Breast epithelium (tissue), 4 donors: ENCODE measurements around the gene RNLS. TPM values are rescaled to one million over a fixed set of nuclear protein-coding genes. Genes with fewer than 3 reads are reported as not detected.

Experiments used
- DNase-seq, 2 donors: peaks; one replicate each; pipeline ENCODE4 v3.0.0-alpha.2; 2019; ENCODE audit warnings: low spot score in 2 of 2
- H3K27ac ChIP-seq, 2 donors: fragments of 200-600 bp; sonication (generic) in 1 of 2; one replicate each; pipeline ENCODE4 v1.5.1; 2016 to 2019; ENCODE audit warnings: mild to moderate bottlenecking in 1 of 2
- H3K27me3 ChIP-seq, 2 donors: fragments of 200-600 bp; sonication (generic) in 1 of 2; one replicate each; pipeline versions ENCODE4 v1.5.1 to v1.6.0; 2017 to 2019; ENCODE audit warnings: control low read depth in 1 of 2, mild to moderate bottlenecking in 1 of 2
- H3K36me3 ChIP-seq: fragments of 200-600 bp; one replicate; pipeline ENCODE4 v1.5.1; 2019
- H3K4me1 ChIP-seq, 2 donors: fragments of 200-600 bp; sonication (generic); one replicate each; pipeline ENCODE4 v1.5.1; 2016 to 2019; ENCODE audit warnings: control low read depth in 1 of 2
- H3K4me3 ChIP-seq, 3 donors: fragments of 200-600 bp; sonication (generic); 1 replicate in 2 of 3; 2 replicates in 1 of 3; pipeline ENCODE4 v1.5.1; 2016 to 2019; ENCODE audit warnings: mild to moderate bottlenecking in 3 of 3, moderate library complexity in 2 of 3
- H3K9me3 ChIP-seq, 2 donors: fragments of 200-600 bp; sonication (generic) in 1 of 2; one replicate each; pipeline ENCODE4 v1.5.1; 2016 to 2019; ENCODE audit warnings: control low read depth in 1 of 2
- POLR2A ChIP-seq: fragments of 450-650 bp; IDR thresholded peaks from one replicate; pipeline ENCODE4 v1.6.1; 2016; ENCODE audit warnings: antibody characterized with exemption, mild to moderate bottlenecking, moderate library complexity
- POLR2AphosphoS5 ChIP-seq, 3 donors: sonication (generic); formaldehyde crosslinking; IDR thresholded peaks; one replicate each; pipeline ENCODE4 v1.6.1; 2017; ENCODE audit warnings: antibody characterized with exemption in 3 of 3
- intact Hi-C: fragments of 100-400 bp; cut with DNase I; formaldehyde crosslinking; loops from one replicate; pipeline ENCODE4 v1.15.1; 2023; ENCODE audit warnings: low total_unique reads
- total RNA-seq, 3 donors: library from RNA; depleted of rRNA; stranded (reverse); fragments of >200 nt; gene quantifications; one replicate each; pipeline ENCODE4 v1.1.0, GENCODE V29; 2016
- TF ChIP-seq, protein P1 (sequence below), 3 donors: fragments of 450-650 bp; IDR thresholded peaks; one replicate each; pipeline ENCODE4 v1.5.1; 2016 to 2017; ENCODE audit warnings: antibody characterized with exemption in 3 of 3, mild to moderate bottlenecking in 3 of 3, moderate library complexity in 3 of 3

Gene RNLS
- total RNA-seq, 3 donors from 2014 or later, result 27.9 to 32.1 (median 29.1) TPM

DNA sequence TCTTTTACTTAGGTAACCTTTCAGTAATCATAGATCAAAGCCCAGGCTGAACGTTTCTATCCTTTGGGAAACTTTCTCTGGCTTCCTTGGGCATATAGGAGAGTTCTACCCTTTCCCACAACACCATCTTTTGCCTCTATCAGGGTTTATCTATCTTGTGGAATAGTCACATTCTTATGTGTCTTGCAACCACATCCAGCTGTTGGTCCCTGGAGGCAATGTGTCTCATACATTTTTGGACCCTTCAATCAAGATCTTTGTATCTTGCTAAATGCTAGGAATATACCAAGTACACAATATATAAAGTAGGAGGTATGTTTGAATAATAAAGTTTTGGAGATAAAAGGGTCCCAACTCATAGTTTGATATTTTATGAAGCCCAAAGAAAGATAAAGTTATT is 121.7 kb downstream of the RNLS start:
- Histone ChIP-seq H3K27ac (no peak overlapping the region), H3K4me1 (no peaks in the 10 kb centered on the region), H3K36me3 (no peaks in the 10 kb centered on the region), H3K4me3 (no peak overlapping the region), H3K27me3 (no peaks in the 10 kb centered on the region), H3K9me3 (no peaks in the 10 kb centered on the region)
- TF ChIP-seq POLR2AphosphoS5 (IDR thresholded peaks at IDR 0.05) (no peak), POLR2A (no peak)
- TF ChIP-seq, protein P1, sequence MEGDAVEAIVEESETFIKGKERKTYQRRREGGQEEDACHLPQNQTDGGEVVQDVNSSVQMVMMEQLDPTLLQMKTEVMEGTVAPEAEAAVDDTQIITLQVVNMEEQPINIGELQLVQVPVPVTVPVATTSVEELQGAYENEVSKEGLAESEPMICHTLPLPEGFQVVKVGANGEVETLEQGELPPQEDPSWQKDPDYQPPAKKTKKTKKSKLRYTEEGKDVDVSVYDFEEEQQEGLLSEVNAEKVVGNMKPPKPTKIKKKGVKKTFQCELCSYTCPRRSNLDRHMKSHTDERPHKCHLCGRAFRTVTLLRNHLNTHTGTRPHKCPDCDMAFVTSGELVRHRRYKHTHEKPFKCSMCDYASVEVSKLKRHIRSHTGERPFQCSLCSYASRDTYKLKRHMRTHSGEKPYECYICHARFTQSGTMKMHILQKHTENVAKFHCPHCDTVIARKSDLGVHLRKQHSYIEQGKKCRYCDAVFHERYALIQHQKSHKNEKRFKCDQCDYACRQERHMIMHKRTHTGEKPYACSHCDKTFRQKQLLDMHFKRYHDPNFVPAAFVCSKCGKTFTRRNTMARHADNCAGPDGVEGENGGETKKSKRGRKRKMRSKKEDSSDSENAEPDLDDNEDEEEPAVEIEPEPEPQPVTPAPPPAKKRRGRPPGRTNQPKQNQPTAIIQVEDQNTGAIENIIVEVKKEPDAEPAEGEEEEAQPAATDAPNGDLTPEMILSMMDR (IDR thresholded peaks at IDR 0.05), result no peak
- no peak for DNase-seq
- intact Hi-C loops, result no loop called here

DNA sequence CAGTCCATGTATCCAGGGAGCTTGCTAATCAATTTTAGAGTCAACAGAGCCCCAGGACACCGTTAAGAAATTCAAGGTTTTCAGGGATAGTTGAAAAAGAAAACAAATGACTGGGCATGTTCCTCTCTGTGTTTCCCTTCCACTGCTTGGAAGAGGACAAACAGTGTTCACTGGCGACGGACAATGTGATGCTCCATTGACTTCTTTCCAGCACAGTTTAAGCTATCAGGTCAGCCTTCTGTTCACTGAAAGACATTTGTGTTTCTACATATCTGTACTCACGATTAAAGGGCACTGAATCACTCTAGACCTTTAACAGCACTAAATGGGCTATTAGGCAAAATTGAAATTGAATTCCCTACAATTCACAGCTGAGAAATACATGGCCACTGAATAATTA is 123.6 kb downstream of the RNLS start:
- Histone ChIP-seq H3K4me3 (no peak overlapping the region), H3K9me3 (no peaks in the 10 kb centered on the region), H3K27ac (no peak overlapping the region), H3K27me3 (no peaks in the 10 kb centered on the region), H3K36me3 (no peaks in the 10 kb centered on the region), H3K4me1 (no peaks in the 10 kb centered on the region)
- no peak for TF ChIP-seq POLR2AphosphoS5 (IDR thresholded peaks at IDR 0.05)
- TF ChIP-seq POLR2A, result no peak
- TF ChIP-seq, protein P1 (IDR thresholded peaks at IDR 0.05), result no peak
- DNase-seq, result no peak
- intact Hi-C loops, result no loop called here

DNA sequence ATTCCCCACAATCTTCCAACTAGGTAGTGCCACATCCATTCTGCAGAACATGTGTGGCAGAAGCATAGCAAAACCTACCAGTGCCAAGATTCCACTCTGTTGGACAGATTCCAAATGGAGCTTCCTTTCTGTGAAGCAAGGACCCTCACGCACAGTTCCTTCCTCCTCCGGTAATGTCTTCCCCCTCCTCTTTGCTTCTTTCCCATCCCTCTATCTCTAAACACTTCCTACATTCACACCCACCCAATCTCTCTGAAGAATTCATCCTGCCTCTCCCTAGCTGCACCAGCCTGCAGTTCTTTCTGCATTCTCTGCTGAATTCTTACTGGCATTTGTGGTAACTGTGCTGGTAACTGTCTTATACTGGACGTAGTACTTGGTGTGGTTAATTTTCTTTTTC is 124.9 kb downstream of the RNLS start:
- Histone ChIP-seq H3K27me3 (no peaks in the 10 kb centered on the region), H3K4me1 (no peaks in the 10 kb centered on the region), H3K9me3 (no peaks in the 10 kb centered on the region), H3K27ac (peak overlapping the region in 1 of 2 donors; percentile 59), H3K4me3 (no peak overlapping the region), H3K36me3 (no peaks in the 10 kb centered on the region)
- DNase-seq, result no peak
- TF ChIP-seq, protein P1 (IDR thresholded peaks at IDR 0.05), result no peak
- TF ChIP-seq POLR2A (no peak), POLR2AphosphoS5 (IDR thresholded peaks at IDR 0.05) (no peak)
- intact Hi-C loops, result no loop called here

DNA sequence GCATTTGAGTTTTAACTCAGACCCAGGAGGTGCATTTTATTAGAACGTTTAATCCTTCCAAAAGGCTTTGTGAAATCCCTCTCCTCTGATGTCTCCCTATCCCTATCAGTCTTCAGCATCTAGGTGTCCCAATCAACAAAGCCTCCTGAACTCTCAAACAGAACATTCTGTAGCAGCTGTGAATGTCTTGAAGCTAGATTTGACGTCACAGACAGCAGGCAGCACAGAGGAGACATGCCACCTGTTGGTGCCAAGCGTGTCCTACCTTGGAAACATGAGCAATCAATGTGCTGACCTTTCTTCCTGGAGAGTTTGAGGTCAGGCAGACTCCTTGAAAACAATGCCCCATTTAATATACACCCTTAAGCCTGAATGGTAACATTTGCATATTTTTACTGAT is 125.5 kb downstream of the RNLS start:
- Histone ChIP-seq H3K4me1 (no peaks in the 10 kb centered on the region), H3K27me3 (no peaks in the 10 kb centered on the region), H3K9me3 (no peaks in the 10 kb centered on the region), H3K36me3 (no peaks in the 10 kb centered on the region), H3K27ac (peak overlapping the region in 1 of 2 donors; percentile 59), H3K4me3 (no peak overlapping the region)
- DNase-seq, result peak in 1 of 2 donors; percentile 19
- intact Hi-C loops, result no loop called here
- TF ChIP-seq POLR2AphosphoS5 (IDR thresholded peaks at IDR 0.05) (no peak), POLR2A (no peak)
- TF ChIP-seq, protein P1 (IDR thresholded peaks at IDR 0.05), result peak in 1 of 3 donors; percentile 18

DNA sequence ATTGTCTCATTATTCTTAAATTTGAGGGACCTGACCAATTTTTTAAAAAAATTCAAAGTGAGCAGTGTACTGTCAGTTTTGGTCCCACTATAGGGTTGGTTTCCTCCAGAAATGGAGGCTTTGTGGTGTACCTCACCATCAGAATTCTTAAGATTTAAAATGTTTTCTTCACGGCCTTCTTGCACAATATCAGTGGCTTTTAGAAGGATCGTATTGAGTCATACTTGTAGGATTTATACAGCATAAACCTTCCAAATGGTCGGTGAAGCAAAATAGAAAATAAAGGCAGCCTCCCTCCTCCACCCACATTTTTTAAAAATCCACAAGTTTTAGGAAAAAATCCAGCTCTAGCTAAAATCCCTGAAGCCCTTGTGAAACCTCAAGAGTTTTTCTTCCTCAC is 126.4 kb downstream of the RNLS start:
- H3K4me3 ChIP-seq, result no peak overlapping the region
- H3K9me3 ChIP-seq, result no peaks in the 10 kb centered on the region
- no peaks in the 10 kb centered on the region for H3K36me3 ChIP-seq
- no peak for TF ChIP-seq POLR2A
- no peak for TF ChIP-seq POLR2AphosphoS5 (IDR thresholded peaks at IDR 0.05)
- TF ChIP-seq, protein P1 (IDR thresholded peaks at IDR 0.05), result no peak
- no peaks in the 10 kb centered on the region for H3K4me1 ChIP-seq
- intact Hi-C loops, result no loop called here
- no peak for DNase-seq
- H3K27ac ChIP-seq, result peak overlapping the region; percentile 43 to 59
- no peaks in the 10 kb centered on the region for H3K27me3 ChIP-seq
